ENCODE results near the gene G3BP2.

G3BP2 gene

DNA sequence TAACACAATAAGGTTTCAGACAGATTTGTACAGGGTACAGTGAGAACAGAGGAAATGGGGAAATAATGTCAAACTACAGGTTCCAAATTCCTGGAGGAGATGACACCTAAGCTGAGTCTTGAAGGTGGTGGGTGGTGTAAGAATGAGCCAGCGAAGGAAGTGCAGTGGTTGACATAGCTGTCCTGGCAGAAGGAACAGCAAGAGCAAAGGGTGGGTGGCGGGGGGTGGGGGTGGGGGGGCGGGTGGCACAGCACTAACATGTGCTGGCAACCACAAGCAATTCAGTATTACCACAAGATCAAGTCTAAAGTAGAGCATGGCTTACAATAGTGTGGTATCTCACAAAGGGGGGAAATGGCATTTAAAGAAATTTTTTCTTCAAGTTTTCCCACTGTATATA, 13.1 kb upstream of the G3BP2 start:
- peaks cover 4% of the 10 kb centered on the region for H3K9me3 ChIP-seq (ENCODE audit: severe bottlenecking)
- no peaks in the 10 kb centered on the region for H3K27me3 ChIP-seq (ENCODE audit: insufficient read depth, low read depth, severe bottlenecking)
- TF ChIP-seq CTCF (IDR thresholded peaks at IDR 0.05; ENCODE audit: low read depth, low read length): no peak
- no peak overlapping the region for H3K27ac ChIP-seq
- H3K4me3 ChIP-seq (ENCODE audit: low read depth, low read length): no peak overlapping the region
- no peak for DNase-seq
- no peaks in the 10 kb centered on the region for H3K36me3 ChIP-seq

- Histone ChIP-seq H3K27ac (no peak overlapping the region), H3K9me3 (ENCODE audit: severe bottlenecking) (peaks cover 4% of the 10 kb centered on the region), H3K4me3 (ENCODE audit: low read depth, low read length) (no peak overlapping the region), H3K36me3 (no peaks in the 10 kb centered on the region), H3K27me3 (ENCODE audit: insufficient read depth, low read depth, severe bottlenecking) (no peaks in the 10 kb centered on the region)
- no peak for DNase-seq
- TF ChIP-seq CTCF (IDR thresholded peaks at IDR 0.05; ENCODE audit: low read depth, low read length): no peak
These were observed 12.5 kb upstream of the G3BP2 start for GRCh38 chr4:75685546-75686189.

- H3K4me3 ChIP-seq (ENCODE audit: low read depth, low read length): no peak overlapping the region
- H3K9me3 ChIP-seq (ENCODE audit: severe bottlenecking): peaks cover 4% of the 10 kb centered on the region
- DNase-seq: no peak
- H3K36me3 ChIP-seq: no peaks in the 10 kb centered on the region
- no peak overlapping the region for H3K27ac ChIP-seq
- no peak for TF ChIP-seq CTCF (IDR thresholded peaks at IDR 0.05; ENCODE audit: low read depth, low read length)
- no peaks in the 10 kb centered on the region for H3K27me3 ChIP-seq (ENCODE audit: insufficient read depth, low read depth, severe bottlenecking)
These were observed 10.4 kb upstream of the G3BP2 start for GRCh38 chr4:75683482-75684155.

DNA sequence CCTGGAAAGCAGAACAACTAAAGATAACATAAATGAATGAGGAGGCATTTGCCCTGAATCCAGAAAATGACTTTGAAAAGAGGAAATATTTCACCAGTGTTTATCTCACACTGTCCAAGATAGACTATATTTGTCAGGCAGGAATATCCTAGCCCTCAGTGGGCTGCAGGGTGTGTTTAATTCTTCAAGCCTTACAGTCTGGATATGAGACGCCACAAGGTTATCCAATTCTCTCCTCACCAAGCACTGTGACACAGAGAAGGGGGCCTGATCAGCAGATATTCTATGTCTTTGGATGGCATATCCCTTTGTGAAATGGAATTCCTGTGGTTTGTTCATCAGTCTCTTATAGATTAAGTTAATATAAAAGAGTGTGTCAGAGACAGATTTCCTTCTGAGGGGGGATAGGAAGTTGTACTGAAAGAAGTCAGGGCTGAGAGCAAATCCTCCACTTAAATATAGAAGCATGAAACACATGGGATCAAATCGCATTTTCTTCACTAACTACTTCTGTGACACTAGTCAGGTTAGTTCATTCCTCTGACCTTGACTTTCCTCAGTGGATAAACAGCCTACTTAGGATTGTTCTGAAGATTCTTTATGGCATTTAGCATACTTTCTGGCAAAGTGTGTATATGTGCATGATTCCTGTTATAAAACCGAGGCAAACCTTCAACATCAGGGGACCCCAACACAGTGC, 6.8 kb upstream of the G3BP2 start:
- Histone ChIP-seq H3K27ac (no peak overlapping the region), H3K27me3 (ENCODE audit: insufficient read depth, low read depth, severe bottlenecking) (no peaks in the 10 kb centered on the region), H3K36me3 (no peaks in the 10 kb centered on the region), H3K9me3 (ENCODE audit: severe bottlenecking) (no peaks in the 10 kb centered on the region), H3K4me3 (ENCODE audit: low read depth, low read length) (no peak overlapping the region)
- DNase-seq: no peak
- no peak for TF ChIP-seq CTCF (IDR thresholded peaks at IDR 0.05; ENCODE audit: low read depth, low read length)

- Histone ChIP-seq H3K4me3 (ENCODE audit: low read depth, low read length) (no peak overlapping the region), H3K27me3 (ENCODE audit: insufficient read depth, low read depth, severe bottlenecking) (no peaks in the 10 kb centered on the region), H3K36me3 (no peaks in the 10 kb centered on the region), H3K27ac (no peak overlapping the region), H3K9me3 (ENCODE audit: severe bottlenecking) (no peaks in the 10 kb centered on the region)
- DNase-seq: no peak
- no peak for TF ChIP-seq CTCF (IDR thresholded peaks at IDR 0.05; ENCODE audit: low read depth, low read length)
These were observed 5.8 kb upstream of the G3BP2 start for GRCh38 chr4:75678965-75679364.

Measured in WERI-Rb-1 (cell line).